GM23338 (cell line): ENCODE data around the gene ESYT1. TPM values are rescaled to one million over a fixed set of nuclear protein-coding genes. Genes with fewer than 3 reads are reported as not detected.

Experiments
- ATAC-seq: fragments of 200-7000 bp; cut with Tn5 transposase; 3 replicates; pipeline ENCODE4 v1.9.1; 2020
- DNase-seq: peaks from one replicate; pipeline ENCODE4 v3.0.0-alpha.2; 2015; ENCODE audit warnings: low spot score
- H2AFZ ChIP-seq: fragments of 200-600 bp; sonication (generic); 2 replicates; pipeline ENCODE4 v1.8.0; 2016; ENCODE audit warnings: antibody characterized with exemption, mild to moderate bottlenecking, moderate library complexity
- H3F3A ChIP-seq: fragments of 200-600 bp; sonication (generic); replicated peaks from 2 replicates; pipeline ENCODE4 v1.8.0; 2017; ENCODE audit warnings: antibody characterized with exemption, mixed run types, low read depth
- H3K27ac ChIP-seq: fragments of 200-600 bp; sonication (generic); 2 replicates; pipeline ENCODE4 v1.6.1; 2016; ENCODE audit warnings: low read depth
- H3K27me3 ChIP-seq: fragments of 200-600 bp; sonication (generic); 2 replicates; pipeline ENCODE4 v1.8.0; 2016; ENCODE audit warnings: mild to moderate bottlenecking, mixed run types, moderate library complexity; ENCODE audit not compliant: insufficient read depth
- H3K36me3 ChIP-seq: fragments of 200-600 bp; sonication (generic); 2 replicates; pipeline ENCODE4 v1.8.0; 2016; ENCODE audit warnings: mild to moderate bottlenecking; ENCODE audit not compliant: insufficient read depth
- H3K4me1 ChIP-seq: fragments of 200-600 bp; sonication (generic); 2 replicates; pipeline ENCODE4 v1.8.0; 2016; ENCODE audit warnings: mild to moderate bottlenecking, moderate library complexity; ENCODE audit not compliant: insufficient read depth
- H3K4me2 ChIP-seq: fragments of 200-600 bp; sonication (generic); 2 replicates; pipeline ENCODE4 v1.7.1; 2017; ENCODE audit warnings: mixed run types
- H3K4me3 ChIP-seq: fragments of 200-600 bp; sonication (generic); 2 replicates; pipeline ENCODE4 v1.6.1; 2016; ENCODE audit warnings: mixed run types
- H3K79me2 ChIP-seq: fragments of 200-600 bp; sonication (generic); replicated peaks from 2 replicates; pipeline ENCODE4 v1.8.0; 2017; ENCODE audit warnings: mild to moderate bottlenecking; ENCODE audit not compliant: insufficient read depth
- H3K9me2 ChIP-seq: fragments of 200-600 bp; sonication (generic); 2 replicates; pipeline ENCODE4 v1.8.0; 2017; ENCODE audit not compliant: insufficient read depth
- H4K20me1 ChIP-seq: fragments of 200-600 bp; sonication (generic); replicated peaks from 2 replicates; pipeline ENCODE4 v1.8.0; 2017; ENCODE audit warnings: mild to moderate bottlenecking; ENCODE audit not compliant: insufficient read depth
- H3K27ac Mint-ChIP-seq: 2 replicates; pipeline ENCODE4 v1.8.0; 2020; ENCODE audit warnings: inconsistent platforms, mild to moderate bottlenecking, moderate library complexity, mixed read lengths
- H3K27me3 Mint-ChIP-seq: 3 replicates; pipeline ENCODE4 v1.8.0; 2022; ENCODE audit warnings: low read depth, mild to moderate bottlenecking, moderate library complexity, mixed read lengths, inconsistent platforms; ENCODE audit not compliant: insufficient read depth, poor library complexity
- H3K36me3 Mint-ChIP-seq: 3 replicates; pipeline ENCODE4 v1.8.0; 2021; ENCODE audit warnings: low read depth, mild to moderate bottlenecking, inconsistent platforms, moderate library complexity, mixed read lengths
- H3K4me1 Mint-ChIP-seq: 3 replicates; pipeline ENCODE4 v1.8.0; 2020; ENCODE audit warnings: mild to moderate bottlenecking, inconsistent platforms, mixed read lengths
- H3K4me3 Mint-ChIP-seq: 3 replicates; pipeline ENCODE4 v1.8.0; 2021; ENCODE audit warnings: moderate library complexity, mild to moderate bottlenecking, inconsistent platforms, mixed read lengths
- H3K9me3 Mint-ChIP-seq: 3 replicates; pipeline ENCODE4 v1.8.0; 2020; ENCODE audit warnings: moderate library complexity, mild to moderate bottlenecking, inconsistent platforms, mixed read lengths
- CTCF ChIP-seq, 2 experiments: fragments of 200-600 bp in 1 of 2; sonication (generic) in 1 of 2; conservative IDR thresholded peaks; 2 replicates each; pipeline versions ENCODE4 v1.5.1 to v1.6.1; 2016 to 2017; ENCODE audit warnings: antibody characterized with exemption in 2 of 2, low read depth in 2 of 2, mild to moderate bottlenecking in 2 of 2, moderate library complexity in 1 of 2
- ETS1 ChIP-seq: IDR thresholded peaks from 2 replicates; pipeline ENCODE4 v1.6.1; 2016; ENCODE audit warnings: antibody characterized with exemption
- EZH2 ChIP-seq: fragments of 200-600 bp; sonication (generic); IDR thresholded peaks from one replicate; pipeline ENCODE4 v1.8.0; 2017; ENCODE audit warnings: antibody characterized with exemption, mild to moderate bottlenecking, low read depth; ENCODE audit not compliant: unreplicated experiment
- EZH2phosphoT487 ChIP-seq: fragments of 200-600 bp; sonication (generic); IDR thresholded peaks from one replicate; pipeline ENCODE4 v1.8.1; 2018; ENCODE audit warnings: antibody characterized with exemption; ENCODE audit not compliant: unreplicated experiment
- JUNB ChIP-seq: IDR thresholded peaks from one replicate; pipeline ENCODE4 v1.6.1; 2016; ENCODE audit warnings: antibody characterized with exemption; ENCODE audit not compliant: unreplicated experiment
- NANOG ChIP-seq: IDR thresholded peaks from 2 replicates; pipeline ENCODE4 v1.6.1; 2016; ENCODE audit warnings: antibody characterized with exemption, borderline replicate concordance
- POLR2AphosphoS5 ChIP-seq: IDR thresholded peaks from 2 replicates; pipeline ENCODE4 v1.6.1; 2016; ENCODE audit warnings: antibody characterized with exemption, low read depth
- ZNF114 ChIP-seq: fragments of 250-450 bp; sonication (Bioruptor Pico); IDR thresholded peaks from 2 replicates; pipeline ENCODE4 v1.5.0; 2020; ENCODE audit warnings: mild to moderate bottlenecking, moderate library complexity
- ZNF331 ChIP-seq: fragments of 250-450 bp; sonication (Bioruptor Pico); IDR thresholded peaks from 2 replicates; pipeline ENCODE4 v1.5.0; 2020; ENCODE audit warnings: low read depth, mild to moderate bottlenecking, moderate library complexity
- polyA plus RNA-seq: library from polyadenylated mRNA; unstranded; fragments of >200 nt; fragmentation: Nextera tagmentation; extraction: Ambion mirVana; gene quantifications from 2 replicates; pipeline ENCODE4 v1.2.1, GENCODE V29; 2016
- total RNA-seq: library from RNA; depleted of rRNA; stranded (reverse); fragments of >200 nt; shearing (Covaris generic); gene quantifications from 2 replicates; pipeline ENCODE4 v1.2.3, GENCODE V29; 2014
- TF ChIP-seq, protein P1 (sequence below): IDR thresholded peaks from one replicate; pipeline ENCODE4 v1.6.1; 2018; ENCODE audit warnings: antibody characterized with exemption; ENCODE audit not compliant: unreplicated experiment
- TF ChIP-seq, protein P2 (sequence below): fragments of 250-450 bp; sonication (Bioruptor Pico); IDR thresholded peaks from 2 replicates; pipeline ENCODE4 v1.5.0; 2020; ENCODE audit warnings: mild to moderate bottlenecking, moderate library complexity

The ESYT1 gene
- total and polyA plus RNA-seq, 2 experiments from 2014 or later, result 23.3 to 142 TPM

DNA sequence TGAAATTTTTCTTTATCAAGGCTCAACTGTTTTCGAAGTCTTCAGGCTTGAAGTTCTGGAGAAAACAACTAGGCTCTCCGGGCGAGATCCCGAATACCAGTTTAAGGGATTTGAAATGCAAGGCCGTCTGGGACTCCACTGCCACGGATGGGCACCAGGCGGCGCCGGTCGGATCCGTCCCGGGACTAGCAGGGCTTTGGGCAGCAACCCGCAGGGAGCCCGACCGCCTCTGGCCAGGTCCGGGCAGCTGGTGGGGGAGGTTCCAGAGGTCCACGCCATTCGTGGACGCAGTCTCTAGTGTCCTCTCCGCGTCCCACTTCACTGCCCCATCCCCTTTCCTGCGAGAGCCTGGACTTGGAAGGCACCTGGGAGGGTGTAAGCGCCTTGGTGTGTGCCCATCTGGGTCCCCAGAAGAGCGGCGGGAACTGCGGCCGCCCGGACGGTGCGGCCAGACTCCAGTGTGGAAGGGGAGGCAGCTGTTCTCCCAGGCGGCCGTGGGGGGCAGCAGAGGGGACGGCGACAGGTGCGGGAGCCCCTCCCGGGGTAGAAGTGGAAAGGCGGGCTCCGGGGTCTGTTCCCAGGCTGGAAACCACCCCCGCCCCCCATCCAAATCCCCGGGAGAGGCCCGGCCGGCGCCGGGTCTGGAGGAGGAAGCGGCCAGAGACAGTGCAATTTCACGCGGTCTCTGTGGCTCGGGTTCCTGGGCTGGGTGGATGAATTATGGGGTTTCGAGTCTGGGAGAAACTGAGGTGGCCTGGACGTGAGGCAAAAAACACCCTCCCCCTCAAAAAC lies 48.9 kb upstream of the ESYT1 start (continued):
- TF ChIP-seq, protein P1, sequence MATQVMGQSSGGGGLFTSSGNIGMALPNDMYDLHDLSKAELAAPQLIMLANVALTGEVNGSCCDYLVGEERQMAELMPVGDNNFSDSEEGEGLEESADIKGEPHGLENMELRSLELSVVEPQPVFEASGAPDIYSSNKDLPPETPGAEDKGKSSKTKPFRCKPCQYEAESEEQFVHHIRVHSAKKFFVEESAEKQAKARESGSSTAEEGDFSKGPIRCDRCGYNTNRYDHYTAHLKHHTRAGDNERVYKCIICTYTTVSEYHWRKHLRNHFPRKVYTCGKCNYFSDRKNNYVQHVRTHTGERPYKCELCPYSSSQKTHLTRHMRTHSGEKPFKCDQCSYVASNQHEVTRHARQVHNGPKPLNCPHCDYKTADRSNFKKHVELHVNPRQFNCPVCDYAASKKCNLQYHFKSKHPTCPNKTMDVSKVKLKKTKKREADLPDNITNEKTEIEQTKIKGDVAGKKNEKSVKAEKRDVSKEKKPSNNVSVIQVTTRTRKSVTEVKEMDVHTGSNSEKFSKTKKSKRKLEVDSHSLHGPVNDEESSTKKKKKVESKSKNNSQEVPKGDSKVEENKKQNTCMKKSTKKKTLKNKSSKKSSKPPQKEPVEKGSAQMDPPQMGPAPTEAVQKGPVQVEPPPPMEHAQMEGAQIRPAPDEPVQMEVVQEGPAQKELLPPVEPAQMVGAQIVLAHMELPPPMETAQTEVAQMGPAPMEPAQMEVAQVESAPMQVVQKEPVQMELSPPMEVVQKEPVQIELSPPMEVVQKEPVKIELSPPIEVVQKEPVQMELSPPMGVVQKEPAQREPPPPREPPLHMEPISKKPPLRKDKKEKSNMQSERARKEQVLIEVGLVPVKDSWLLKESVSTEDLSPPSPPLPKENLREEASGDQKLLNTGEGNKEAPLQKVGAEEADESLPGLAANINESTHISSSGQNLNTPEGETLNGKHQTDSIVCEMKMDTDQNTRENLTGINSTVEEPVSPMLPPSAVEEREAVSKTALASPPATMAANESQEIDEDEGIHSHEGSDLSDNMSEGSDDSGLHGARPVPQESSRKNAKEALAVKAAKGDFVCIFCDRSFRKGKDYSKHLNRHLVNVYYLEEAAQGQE, result no peak
- peak; percentile 67 for TF ChIP-seq POLR2AphosphoS5
- peak; percentile 70 to 74 for TF ChIP-seq CTCF (conservative IDR thresholded peaks at IDR 0.05; ENCODE audit: low read depth in 2 of 2)
- no peak for TF ChIP-seq NANOG
- TF ChIP-seq ZNF114, result no peak
- TF ChIP-seq JUNB, result no peak
- no peak for TF ChIP-seq ZNF331
- no peak for TF ChIP-seq EZH2
- TF ChIP-seq EZH2phosphoT487, result no peak
- no peak for TF ChIP-seq ETS1

- Mint-ChIP-seq H3K4me3 (peak within 1 kb of the TSS; percentile 90), H3K27me3 (peaks cover 7% of the 10 kb centered on the region), H3K9me3 (peaks cover 3% of the 10 kb centered on the region; the same call in 1 of the 3 replicates), H3K36me3 (peaks cover 20% of the 10 kb centered on the region), H3K27ac (peak within 1 kb of the TSS; percentile 98), H3K4me1 (peaks cover 30% of the 10 kb centered on the region)
- H3K4me3 ChIP-seq, result peak within 1 kb of the TSS; percentile 84
- no peaks in the 10 kb centered on the region for H3K27me3 ChIP-seq
- 0 out of 2 replicates have a peak, but pooled peaks cover 7% of the 10 kb centered on the region for H3K36me3 ChIP-seq
- 0 out of 2 replicates have a peak, but pooled peaks cover 13% of the 10 kb centered on the region for H3F3A ChIP-seq
- H3K4me2 ChIP-seq, result peak within 1 kb of the TSS; percentile 93
- peak; percentile 92 for DNase-seq
- peaks cover 30% of the 10 kb centered on the region for H3K79me2 ChIP-seq
- H3K9me2 ChIP-seq, result no peaks in the 10 kb centered on the region
- peak within 1 kb of the TSS; percentile 93 for H2AFZ ChIP-seq
- peaks cover 22% of the 10 kb centered on the region for H3K4me1 ChIP-seq
- H4K20me1 ChIP-seq, result peaks cover 17% of the 10 kb centered on the region
- ATAC-seq, result peak; percentile 58
- peak within 1 kb of the TSS; percentile 98 for H3K27ac ChIP-seq
- TF ChIP-seq, protein P2, sequence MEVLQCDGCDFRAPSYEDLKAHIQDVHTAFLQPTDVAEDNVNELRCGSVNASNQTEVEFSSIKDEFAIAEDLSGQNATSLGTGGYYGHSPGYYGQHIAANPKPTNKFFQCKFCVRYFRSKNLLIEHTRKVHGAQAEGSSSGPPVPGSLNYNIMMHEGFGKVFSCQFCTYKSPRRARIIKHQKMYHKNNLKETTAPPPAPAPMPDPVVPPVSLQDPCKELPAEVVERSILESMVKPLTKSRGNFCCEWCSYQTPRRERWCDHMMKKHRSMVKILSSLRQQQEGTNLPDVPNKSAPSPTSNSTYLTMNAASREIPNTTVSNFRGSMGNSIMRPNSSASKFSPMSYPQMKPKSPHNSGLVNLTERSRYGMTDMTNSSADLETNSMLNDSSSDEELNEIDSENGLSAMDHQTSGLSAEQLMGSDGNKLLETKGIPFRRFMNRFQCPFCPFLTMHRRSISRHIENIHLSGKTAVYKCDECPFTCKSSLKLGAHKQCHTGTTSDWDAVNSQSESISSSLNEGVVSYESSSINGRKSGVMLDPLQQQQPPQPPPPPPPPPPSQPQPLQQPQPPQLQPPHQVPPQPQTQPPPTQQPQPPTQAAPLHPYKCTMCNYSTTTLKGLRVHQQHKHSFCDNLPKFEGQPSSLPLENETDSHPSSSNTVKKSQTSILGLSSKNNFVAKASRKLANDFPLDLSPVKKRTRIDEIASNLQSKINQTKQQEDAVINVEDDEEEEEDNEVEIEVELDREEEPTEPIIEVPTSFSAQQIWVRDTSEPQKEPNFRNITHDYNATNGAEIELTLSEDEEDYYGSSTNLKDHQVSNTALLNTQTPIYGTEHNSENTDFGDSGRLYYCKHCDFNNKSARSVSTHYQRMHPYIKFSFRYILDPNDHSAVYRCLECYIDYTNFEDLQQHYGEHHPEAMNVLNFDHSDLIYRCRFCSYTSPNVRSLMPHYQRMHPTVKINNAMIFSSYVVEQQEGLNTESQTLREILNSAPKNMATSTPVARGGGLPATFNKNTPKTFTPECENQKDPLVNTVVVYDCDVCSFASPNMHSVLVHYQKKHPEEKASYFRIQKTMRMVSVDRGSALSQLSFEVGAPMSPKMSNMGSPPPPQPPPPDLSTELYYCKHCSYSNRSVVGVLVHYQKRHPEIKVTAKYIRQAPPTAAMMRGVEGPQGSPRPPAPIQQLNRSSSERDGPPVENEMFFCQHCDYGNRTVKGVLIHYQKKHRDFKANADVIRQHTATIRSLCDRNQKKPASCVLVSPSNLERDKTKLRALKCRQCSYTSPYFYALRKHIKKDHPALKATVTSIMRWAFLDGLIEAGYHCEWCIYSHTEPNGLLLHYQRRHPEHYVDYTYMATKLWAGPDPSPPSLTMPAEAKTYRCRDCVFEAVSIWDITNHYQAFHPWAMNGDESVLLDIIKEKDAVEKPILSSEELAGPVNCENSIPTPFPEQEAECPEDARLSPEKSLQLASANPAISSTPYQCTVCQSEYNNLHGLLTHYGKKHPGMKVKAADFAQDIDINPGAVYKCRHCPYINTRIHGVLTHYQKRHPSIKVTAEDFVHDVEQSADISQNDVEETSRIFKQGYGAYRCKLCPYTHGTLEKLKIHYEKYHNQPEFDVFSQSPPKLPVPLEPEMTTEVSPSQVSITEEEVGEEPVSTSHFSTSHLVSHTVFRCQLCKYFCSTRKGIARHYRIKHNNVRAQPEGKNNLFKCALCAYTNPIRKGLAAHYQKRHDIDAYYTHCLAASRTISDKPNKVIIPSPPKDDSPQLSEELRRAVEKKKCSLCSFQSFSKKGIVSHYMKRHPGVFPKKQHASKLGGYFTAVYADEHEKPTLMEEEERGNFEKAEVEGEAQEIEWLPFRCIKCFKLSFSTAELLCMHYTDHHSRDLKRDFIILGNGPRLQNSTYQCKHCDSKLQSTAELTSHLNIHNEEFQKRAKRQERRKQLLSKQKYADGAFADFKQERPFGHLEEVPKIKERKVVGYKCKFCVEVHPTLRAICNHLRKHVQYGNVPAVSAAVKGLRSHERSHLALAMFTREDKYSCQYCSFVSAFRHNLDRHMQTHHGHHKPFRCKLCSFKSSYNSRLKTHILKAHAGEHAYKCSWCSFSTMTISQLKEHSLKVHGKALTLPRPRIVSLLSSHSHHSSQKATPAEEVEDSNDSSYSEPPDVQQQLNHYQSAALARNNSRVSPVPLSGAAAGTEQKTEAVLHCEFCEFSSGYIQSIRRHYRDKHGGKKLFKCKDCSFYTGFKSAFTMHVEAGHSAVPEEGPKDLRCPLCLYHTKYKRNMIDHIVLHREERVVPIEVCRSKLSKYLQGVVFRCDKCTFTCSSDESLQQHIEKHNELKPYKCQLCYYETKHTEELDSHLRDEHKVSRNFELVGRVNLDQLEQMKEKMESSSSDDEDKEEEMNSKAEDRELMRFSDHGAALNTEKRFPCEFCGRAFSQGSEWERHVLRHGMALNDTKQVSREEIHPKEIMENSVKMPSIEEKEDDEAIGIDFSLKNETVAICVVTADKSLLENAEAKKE (CRISPR knock-in tag), result no peak
These were observed 48.1 kb upstream of the ESYT1 start, which contains the start of gene ERBB3 for GRCh38 chr12:56079723-56080555. Gene ERBB3, plus strand, starts transcription at chr12:56080165. Its CDS starts 136 bp downstream, at chr12:56080301.
